DOHH2 (cell line): ENCODE measurements around the gene CYP2W1.

Experiments used
- H3F3A ChIP-seq: fragments of 200-600 bp; sonication (generic), shearing (Covaris generic); 2 replicates; pipeline ENCODE4 v1.6.0; 2016; ENCODE audit warnings: antibody characterized with exemption, mild to moderate bottlenecking; ENCODE audit not compliant: control insufficient read depth, insufficient read depth
- H3K27ac ChIP-seq: fragments of 200-600 bp; sonication (generic); 2 replicates; pipeline ENCODE4 v1.5.1; 2014; ENCODE audit warnings: low read depth, mild to moderate bottlenecking, low read length, moderate library complexity
- H3K27me3 ChIP-seq: fragments of 200-600 bp; sonication (generic); 2 replicates; pipeline ENCODE4 v1.6.1; 2014; ENCODE audit warnings: mild to moderate bottlenecking, low read length, mixed read lengths; ENCODE audit not compliant: control insufficient read depth
- H3K36me3 ChIP-seq: fragments of 200-600 bp; sonication (generic); 2 replicates; pipeline ENCODE4 v1.6.1; 2014; ENCODE audit warnings: mild to moderate bottlenecking, low read length, moderate library complexity, mixed read lengths; ENCODE audit not compliant: control insufficient read depth
- H3K4me1 ChIP-seq: fragments of 200-600 bp; sonication (generic); 2 replicates; pipeline ENCODE4 v1.6.1; 2014; ENCODE audit warnings: mild to moderate bottlenecking, low read length, mixed read lengths; ENCODE audit not compliant: control insufficient read depth
- H3K4me2 ChIP-seq: fragments of 200-600 bp; sonication (generic); 2 replicates; pipeline ENCODE4 v1.6.0; 2014; ENCODE audit warnings: mild to moderate bottlenecking, low read length, moderate library complexity
- H3K4me3 ChIP-seq: fragments of 200-600 bp; sonication (generic); 2 replicates; pipeline ENCODE4 v1.5.1; 2014; ENCODE audit warnings: mild to moderate bottlenecking, low read length, mixed read lengths
- H3K79me2 ChIP-seq: fragments of 200-600 bp; sonication (generic); 2 replicates; pipeline ENCODE4 v1.6.1; 2014; ENCODE audit warnings: mild to moderate bottlenecking, low read length, mixed read lengths; ENCODE audit not compliant: control insufficient read depth
- H3K9me2 ChIP-seq: fragments of 200-600 bp; sonication (generic); replicated peaks from 2 replicates; pipeline ENCODE4 v1.6.1; 2014; ENCODE audit warnings: mild to moderate bottlenecking, low read length, mixed read lengths; ENCODE audit not compliant: control insufficient read depth
- H3K9me3 ChIP-seq: fragments of 200-600 bp; sonication (generic); 2 replicates; pipeline ENCODE4 v1.6.1; 2014; ENCODE audit warnings: antibody characterized with exemption, low read length, mixed read lengths; ENCODE audit not compliant: control insufficient read depth, insufficient read depth
- H4K20me1 ChIP-seq: fragments of 200-600 bp; sonication (generic); 2 replicates; pipeline ENCODE4 v1.6.0; 2014; ENCODE audit warnings: low read depth, mild to moderate bottlenecking, antibody characterized with exemption, low read length, moderate library complexity; ENCODE audit not compliant: control insufficient read depth, insufficient read depth
- EZH2phosphoT487 ChIP-seq: fragments of 200-600 bp; sonication (generic); IDR thresholded peaks from 2 replicates; pipeline ENCODE4 v1.6.1; 2017; ENCODE audit warnings: borderline replicate concordance, mild to moderate bottlenecking, antibody characterized with exemption, low read length, moderate library complexity, mixed read lengths
- TF ChIP-seq, protein P1 (sequence below): fragments of 200-600 bp; sonication (generic); IDR thresholded peaks from one replicate; pipeline ENCODE4 v1.5.1; 2014; ENCODE audit warnings: antibody characterized with exemption, mild to moderate bottlenecking, low read depth, low read length; ENCODE audit not compliant: poor library complexity, severe bottlenecking

The CYP2W1 gene

DNA sequence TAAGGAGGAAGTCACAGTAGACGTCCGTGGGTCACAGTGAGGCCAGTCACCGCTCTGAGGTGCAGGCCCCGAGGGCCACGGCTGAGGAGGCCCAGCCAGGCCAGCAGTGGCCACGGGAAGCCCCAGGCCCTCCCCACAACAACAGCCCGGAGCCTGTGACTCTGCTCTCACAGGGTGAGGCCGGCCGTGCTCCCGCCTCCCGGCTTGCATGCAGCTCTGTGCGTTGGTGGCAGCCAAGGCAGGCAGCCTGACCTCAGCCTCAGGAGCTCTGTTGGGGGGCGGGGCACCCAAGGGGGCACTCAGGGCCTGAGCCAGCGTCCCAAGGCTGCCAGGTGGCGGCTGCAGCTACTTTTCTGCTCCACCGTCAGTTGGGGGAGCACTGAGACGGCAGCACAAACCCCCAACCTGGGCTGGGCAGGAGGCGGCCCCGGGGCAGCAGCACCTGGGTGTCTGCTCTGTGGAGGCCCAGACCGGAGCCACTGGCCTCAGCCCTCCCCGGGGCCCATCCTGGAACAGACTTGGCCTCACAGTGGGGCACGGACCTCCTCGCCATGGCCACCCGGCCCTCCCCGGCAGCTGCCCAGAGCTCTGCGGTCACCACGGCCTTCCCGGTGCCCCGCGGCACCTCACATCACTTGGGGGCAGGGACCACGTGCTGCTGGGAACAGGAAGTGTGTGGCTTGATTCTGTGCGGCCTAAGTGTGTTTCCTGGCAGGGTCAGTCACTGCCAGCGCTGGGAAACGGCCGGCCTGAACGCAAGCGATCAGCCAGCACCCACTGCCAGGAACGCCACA lies 13.3 kb downstream of the CYP2W1 start:
- Histone ChIP-seq H4K20me1 (no peaks in the 10 kb centered on the region), H3K4me3 (no peak overlapping the region), H3K4me2 (no peak overlapping the region), H3K36me3 (peaks cover 53% of the 10 kb centered on the region), H3K79me2 (no peaks in the 10 kb centered on the region), H3K9me3 (no peaks in the 10 kb centered on the region), H3K9me2 (no peaks in the 10 kb centered on the region), H3K27ac (no peak overlapping the region), H3K27me3 (no peaks in the 10 kb centered on the region), H3F3A (peaks cover 22% of the 10 kb centered on the region), H3K4me1 (peaks cover 68% of the 10 kb centered on the region)
- TF ChIP-seq, protein P1, sequence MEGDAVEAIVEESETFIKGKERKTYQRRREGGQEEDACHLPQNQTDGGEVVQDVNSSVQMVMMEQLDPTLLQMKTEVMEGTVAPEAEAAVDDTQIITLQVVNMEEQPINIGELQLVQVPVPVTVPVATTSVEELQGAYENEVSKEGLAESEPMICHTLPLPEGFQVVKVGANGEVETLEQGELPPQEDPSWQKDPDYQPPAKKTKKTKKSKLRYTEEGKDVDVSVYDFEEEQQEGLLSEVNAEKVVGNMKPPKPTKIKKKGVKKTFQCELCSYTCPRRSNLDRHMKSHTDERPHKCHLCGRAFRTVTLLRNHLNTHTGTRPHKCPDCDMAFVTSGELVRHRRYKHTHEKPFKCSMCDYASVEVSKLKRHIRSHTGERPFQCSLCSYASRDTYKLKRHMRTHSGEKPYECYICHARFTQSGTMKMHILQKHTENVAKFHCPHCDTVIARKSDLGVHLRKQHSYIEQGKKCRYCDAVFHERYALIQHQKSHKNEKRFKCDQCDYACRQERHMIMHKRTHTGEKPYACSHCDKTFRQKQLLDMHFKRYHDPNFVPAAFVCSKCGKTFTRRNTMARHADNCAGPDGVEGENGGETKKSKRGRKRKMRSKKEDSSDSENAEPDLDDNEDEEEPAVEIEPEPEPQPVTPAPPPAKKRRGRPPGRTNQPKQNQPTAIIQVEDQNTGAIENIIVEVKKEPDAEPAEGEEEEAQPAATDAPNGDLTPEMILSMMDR: no peak

DNA sequence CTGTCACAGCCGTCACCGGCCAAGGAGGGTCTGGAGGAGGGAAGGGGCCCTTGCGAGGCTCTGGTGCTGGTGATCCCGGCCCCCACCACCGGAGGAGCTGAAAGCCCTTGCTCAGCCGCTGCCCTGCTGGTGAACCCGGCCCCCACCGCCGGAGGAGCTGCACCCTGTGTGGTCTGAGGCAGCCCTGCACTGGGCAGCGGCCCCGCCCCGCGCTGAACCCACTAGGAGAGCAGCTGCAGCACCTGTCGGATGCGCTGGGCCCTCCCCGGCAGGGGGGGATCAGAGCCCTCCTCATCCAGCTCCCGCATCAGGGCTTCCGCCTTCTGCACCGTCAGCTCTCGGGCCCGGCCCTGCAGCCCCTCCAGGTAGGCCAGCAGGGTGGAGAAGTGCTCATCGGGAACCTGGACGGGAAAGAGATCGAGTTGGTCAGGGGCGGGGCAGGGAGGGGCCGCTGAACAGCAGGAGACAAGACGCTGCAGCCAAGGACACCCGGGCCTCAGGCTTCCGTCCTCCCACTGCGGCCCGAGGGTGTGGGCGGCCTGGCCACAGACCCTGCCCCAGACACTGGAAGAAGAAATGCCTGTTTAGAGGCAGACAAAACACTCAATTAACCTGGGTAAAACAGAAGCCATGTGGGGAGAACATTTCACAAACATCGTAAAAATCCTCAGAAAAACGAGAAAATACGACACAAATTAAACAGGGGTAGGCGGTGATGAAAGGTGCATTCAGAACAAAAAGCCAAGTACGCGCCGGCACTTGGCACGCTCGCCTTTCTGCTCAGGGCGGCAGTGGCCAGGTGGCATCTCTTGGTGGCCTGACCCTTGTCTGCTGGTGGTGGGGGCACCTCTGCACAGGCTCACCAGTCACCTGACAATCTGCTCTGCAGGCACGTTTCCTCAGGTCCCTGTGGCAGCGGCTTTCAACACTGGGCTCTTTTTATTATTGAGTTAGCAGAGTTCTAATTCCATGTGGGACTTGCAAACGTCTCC lies 14.7 kb downstream of the CYP2W1 start:
- Histone ChIP-seq H3K4me1 (peaks cover 67% of the 10 kb centered on the region), H4K20me1 (no peaks in the 10 kb centered on the region), H3K9me2 (no peaks in the 10 kb centered on the region), H3K27me3 (no peaks in the 10 kb centered on the region), H3K36me3 (peaks cover 59% of the 10 kb centered on the region), H3K79me2 (no peaks in the 10 kb centered on the region), H3K9me3 (no peaks in the 10 kb centered on the region), H3K27ac (no peak overlapping the region), H3K4me2 (no peak overlapping the region), H3K4me3 (no peak overlapping the region), H3F3A (peaks cover 22% of the 10 kb centered on the region)
- no peak for TF ChIP-seq EZH2phosphoT487
- TF ChIP-seq, protein P1: no peak

DNA sequence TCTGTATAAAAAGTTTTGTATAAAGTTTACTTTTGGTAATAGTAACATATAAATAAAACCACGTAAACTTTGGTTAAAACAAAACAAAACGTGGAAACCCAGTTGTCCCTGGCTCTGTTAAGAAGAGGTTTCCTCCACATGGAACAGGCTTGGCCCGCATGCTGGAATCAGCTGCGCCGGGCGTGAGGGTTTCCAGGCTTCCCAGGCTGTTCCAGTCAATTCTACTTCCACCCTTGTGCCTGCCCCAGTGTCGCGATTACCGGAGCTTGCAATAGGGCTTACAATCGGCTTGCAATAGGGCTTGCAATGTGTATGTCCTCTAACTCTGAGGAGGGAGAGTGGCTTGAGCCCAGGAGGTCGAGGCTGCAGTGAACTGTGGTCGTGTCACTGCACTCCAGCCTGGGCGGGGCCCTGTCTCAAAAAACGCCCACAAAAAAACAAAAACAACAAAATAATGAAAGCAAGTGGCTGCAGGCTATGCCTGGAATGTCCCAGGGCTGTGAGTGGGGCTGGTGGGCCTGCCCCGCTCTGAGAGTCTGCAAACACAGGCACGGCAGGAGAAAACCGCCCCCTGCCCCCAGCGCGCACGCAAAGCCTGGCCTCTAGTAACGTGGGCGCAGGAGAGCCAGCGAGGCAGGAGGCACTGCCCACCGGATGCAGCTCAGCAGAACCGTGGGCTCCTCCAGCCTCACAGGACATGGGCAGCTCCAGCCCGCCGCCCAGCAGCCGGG lies 16.3 kb downstream of the CYP2W1 start:
- Histone ChIP-seq H3K9me3 (no peaks in the 10 kb centered on the region), H3F3A (peaks cover 20% of the 10 kb centered on the region), H3K4me2 (no peak overlapping the region; the same call in 1 of the 2 replicates), H3K4me1 (peaks cover 58% of the 10 kb centered on the region), H3K27ac (no peak overlapping the region), H4K20me1 (no peaks in the 10 kb centered on the region), H3K36me3 (peaks cover 63% of the 10 kb centered on the region), H3K79me2 (peaks cover 2% of the 10 kb centered on the region), H3K9me2 (no peaks in the 10 kb centered on the region), H3K27me3 (no peaks in the 10 kb centered on the region), H3K4me3 (no peak overlapping the region)
- TF ChIP-seq EZH2phosphoT487: no peak
- TF ChIP-seq, protein P1: no peak
